ENCODE results near the gene ADH4.
"Not testable (repeated sequence)": the region's sequence is repeated elsewhere in the genome, so short reads cannot be mapped to it uniquely, and the experiment has no call there.

The ADH4 gene

DNA sequence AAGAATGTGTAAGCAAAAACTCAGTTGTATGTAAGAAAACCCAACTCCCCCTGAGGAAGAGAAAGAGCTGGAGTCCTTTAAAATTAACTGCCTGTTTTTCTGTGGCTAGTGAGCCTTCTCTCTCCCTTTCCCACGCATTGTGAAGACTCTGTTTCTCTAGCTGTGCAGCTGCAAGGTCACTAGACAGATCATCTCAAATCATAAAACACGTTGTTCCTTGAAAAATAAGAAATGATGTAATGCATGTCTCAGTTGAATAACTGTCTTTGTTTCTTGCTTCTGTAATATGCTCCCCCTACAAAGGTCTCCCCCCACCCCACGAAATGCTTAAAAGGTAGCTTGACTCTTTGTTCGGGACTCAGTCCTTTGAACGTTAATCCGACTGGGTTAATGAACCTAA lies 63.2 kb downstream of the ADH4 start:
- not testable (repeated sequence) for DNase-seq (ENCODE audit: low read depth in 2 of 2, low spot score in 1 of 2)

DNA sequence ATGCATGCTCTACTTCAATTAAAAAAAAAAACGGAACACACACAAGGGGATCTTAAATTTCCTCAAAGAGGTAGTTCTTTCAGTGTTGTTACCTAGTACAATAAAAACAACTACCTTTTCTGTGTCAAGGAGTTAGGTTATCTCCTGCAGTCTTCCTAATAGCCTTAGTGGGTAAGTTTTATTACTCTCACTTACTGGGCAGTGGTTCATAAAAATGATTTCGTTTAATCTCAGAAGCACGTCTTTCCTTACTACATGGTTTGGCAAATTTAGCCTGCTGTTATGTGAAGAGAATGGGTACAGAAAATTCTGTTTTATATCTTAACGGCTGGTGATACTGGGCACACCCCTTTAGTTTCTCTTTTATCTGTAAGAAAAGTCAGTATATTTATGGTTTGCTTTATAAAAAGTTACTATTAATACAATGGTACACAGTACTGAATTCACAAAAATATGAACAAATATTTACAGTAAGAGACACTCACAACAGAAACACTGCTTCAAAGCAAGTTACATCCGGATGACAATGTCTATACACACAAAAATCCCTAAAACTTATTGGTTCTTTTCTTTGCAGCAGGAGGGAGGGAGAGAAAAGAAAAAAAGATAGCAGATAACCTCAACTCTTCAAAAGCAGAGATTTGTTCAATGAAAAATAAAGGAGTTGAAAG lies 64.3 kb downstream of the ADH4 start:
- DNase-seq (ENCODE audit: low read depth in 2 of 2, low spot score in 1 of 2) = no peak

DNA sequence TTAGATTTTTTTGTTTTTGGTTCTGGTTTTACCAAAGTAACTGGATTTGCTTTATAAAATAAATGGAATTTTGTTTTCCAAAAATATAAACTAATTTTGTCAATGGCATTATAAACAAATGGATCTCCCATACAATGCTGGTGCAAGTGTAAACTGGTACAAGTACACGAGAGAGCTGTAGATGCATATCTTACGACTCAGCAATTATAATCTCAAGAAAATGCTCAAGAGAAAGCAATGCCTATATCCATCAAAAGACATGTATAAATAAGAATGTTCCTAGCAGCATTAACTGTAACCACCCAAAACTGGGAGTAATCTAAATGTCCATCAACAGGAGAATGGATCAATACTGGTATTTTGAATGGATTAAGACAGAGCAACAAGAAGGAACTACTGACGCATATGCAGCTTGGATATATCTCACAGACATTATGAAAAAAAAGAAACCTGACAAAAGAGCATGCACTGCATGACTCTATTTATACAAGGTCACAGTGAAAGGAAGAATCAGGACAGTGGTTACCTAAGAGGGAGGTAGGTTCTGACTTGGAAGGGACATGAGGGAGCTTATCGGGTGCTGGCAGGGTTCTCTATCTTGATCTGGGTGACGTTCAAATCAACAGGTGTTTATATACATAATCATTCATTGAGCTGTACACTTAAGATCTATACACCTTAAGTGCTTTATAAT lies 65.0 kb downstream of the ADH4 start:
- DNase-seq (ENCODE audit: low read depth in 2 of 2, low spot score in 1 of 2) = no peak

DNA sequence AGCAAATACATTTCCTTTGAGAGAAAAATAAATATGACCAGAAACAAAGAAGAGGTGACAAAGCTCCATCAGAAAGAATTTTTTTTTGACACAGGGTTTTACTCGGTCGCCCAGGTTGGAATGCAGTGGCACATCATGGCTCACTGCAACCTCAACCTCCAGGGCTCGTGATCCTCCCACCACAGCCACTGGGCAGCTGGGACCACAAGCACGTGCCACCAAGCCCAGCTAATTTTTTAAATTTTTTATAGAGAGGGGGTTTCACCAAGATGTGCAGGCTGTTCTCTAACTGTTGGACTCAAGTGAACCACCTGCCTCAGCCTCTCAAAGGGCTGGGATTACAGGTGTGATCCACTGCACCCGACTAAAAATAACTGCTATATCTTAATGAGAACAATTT lies 65.8 kb downstream of the ADH4 start:
- DNase-seq (ENCODE audit: low read depth in 2 of 2, low spot score in 1 of 2) = no peak

DNA sequence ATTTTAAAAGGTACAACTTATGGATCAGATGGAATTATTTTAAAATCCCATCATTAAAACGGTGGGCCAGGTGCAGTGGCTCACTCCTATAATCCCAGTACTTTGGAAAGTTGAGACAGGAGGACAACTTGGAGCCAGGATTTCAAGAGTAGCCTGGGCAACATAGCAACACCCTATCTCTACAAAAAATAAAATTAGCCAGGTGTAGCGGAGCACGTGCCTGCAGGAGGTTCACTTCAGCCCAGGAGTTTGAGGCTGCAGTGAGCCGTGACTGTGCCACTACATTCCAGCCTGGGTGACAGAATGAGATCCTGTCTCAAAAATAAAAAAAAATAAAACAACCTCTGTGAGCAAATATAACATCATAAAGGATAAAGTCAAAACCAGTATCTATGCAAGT lies 66.9 kb downstream of the ADH4 start:
- DNase-seq (ENCODE audit: low read depth in 2 of 2, low spot score in 1 of 2) = no peak

DNA sequence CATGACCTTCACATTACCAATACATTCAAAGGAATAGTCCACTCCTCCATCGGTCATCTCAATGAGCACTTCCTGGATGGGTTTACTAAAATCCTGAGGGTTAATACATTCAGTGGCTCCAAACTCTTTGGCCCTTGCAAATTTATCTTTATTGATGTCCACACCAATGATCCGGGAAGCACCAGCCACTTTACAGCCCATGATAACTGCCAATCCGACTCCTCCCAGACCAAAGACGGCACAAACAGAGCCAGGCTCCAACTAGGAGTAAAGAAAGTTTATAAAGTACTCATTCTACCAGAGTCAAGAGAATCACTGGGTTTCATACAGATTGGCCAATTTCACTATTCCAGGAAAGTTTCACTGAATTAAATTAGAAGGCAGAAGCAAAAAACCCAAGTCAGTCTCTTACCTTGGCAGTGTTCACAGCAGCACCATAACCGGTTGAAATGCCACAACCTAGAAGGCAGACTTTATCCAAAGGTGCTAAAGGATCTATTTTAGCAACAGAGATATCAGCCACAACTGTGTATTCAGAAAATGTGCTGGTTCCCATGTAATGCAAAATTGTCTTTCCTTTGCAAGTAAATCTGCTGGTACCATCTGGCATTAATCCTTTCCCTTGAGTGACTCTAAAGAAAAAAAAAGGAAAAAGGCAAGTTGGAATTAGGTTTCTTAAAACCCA lies 67.7 kb downstream of the ADH4 start:
- no peak for DNase-seq (ENCODE audit: low read depth in 2 of 2, low spot score in 1 of 2)

DNA sequence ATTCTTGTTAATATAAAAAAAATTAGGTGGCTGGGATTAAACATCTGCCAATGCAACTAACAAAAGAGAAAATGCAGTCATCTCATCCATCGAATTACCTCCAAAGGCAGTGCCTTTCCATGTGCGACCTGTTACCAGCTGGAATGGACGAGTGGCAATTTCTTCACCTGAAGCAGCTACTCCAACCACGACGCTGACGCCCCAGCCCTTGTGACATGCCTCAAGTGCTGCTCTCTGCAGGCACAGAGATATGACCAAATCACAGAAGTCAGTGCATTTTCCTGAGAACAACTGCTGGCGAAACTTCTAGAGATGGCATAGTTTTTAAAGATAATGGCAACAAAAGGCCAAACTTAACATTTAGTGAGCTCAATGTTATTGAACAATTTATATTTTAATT lies 69.3 kb downstream of the ADH4 start:
- DNase-seq (ENCODE audit: low read depth in 2 of 2, low spot score in 1 of 2) = no peak

All from stimulated activated CD8-positive, alpha-beta memory T cell treated with anti-CD3 and anti-CD28 coated beads, Interleukin-4, amount 100 ng/mL, for 1 hour (primary cell).